K562 (cell line): ENCODE results near the gene AMZ2. TPM values are rescaled to one million over a fixed set of nuclear protein-coding genes. Genes with fewer than 3 reads are reported as not detected.

Experiments used
- GATAD2B ChIP-seq: fragments of 450-650 bp; IDR thresholded peaks from 2 replicates; pipeline ENCODE4 v1.6.1; 2017; ENCODE audit warnings: mild to moderate bottlenecking, borderline replicate concordance
- KAT7 ChIP-seq: sonication (generic); formaldehyde crosslinking; IDR thresholded peaks from 2 replicates; pipeline ENCODE4 v1.8.0; 2022; ENCODE audit warnings: missing genetic modification reagents, mild to moderate bottlenecking, borderline replicate concordance
- RBBP5 ChIP-seq: fragments of 200-600 bp; sonication (generic); IDR thresholded peaks from 2 replicates; pipeline ENCODE4 v1.6.1; 2012; ENCODE audit warnings: borderline replicate concordance, mild to moderate bottlenecking, low read length, control low read depth, inconsistent platforms; ENCODE audit not compliant: insufficient read depth, poor library complexity, severe bottlenecking
- ZBTB12 ChIP-seq: fragments of 250-450 bp; sonication (Bioruptor Pico); IDR thresholded peaks from 2 replicates; pipeline ENCODE4 v1.4.0; 2020
- ZBTB33 ChIP-seq: sonication (generic); formaldehyde crosslinking; IDR thresholded peaks from 2 replicates; pipeline ENCODE4 v1.8.1; 2023; ENCODE audit warnings: mild to moderate bottlenecking, missing genetic modification reagents
- ZNF12 ChIP-seq: sonication (generic); formaldehyde crosslinking; IDR thresholded peaks from 2 replicates; pipeline ENCODE4 v1.4.0; 2020; ENCODE audit warnings: mild to moderate bottlenecking, missing genetic modification reagents
- polyA plus RNA-seq, 8 experiments: library from polyadenylated mRNA; depleted of rRNA in 4 of 8; stranded (reverse) in 5 of 8; unstranded in 3 of 8; fragments of >200 nt; fragmentation: Nextera tagmentation in 2 of 8; fragmentation: Illumina TruSeq in 1 of 8; extraction: Ambion mirVana in 2 of 8; extraction: Trizol in 1 of 8; gene quantifications; 2 replicates each; pipeline versions ENCODE4 v1.2.1 to v1.2.3, GENCODE V29; 2011 to 2014; ENCODE audit warnings: inconsistent platforms in 1 of 8, missing spikeins in 1 of 8
- total RNA-seq, 7 experiments: library from RNA; depleted of rRNA in 6 of 7; stranded (reverse); fragments of >200 nt in 6 of 7; fragmentation: Illumina TruSeq in 2 of 7; extraction: Trizol in 2 of 7; gene quantifications; 2 replicates each; pipeline versions ENCODE4 v1.2.1 to v1.2.3, GENCODE V29; 2011 to 2021; ENCODE audit warnings: low replicate concordance in 1 of 7
- TF ChIP-seq, protein P1 (sequence below): sonication (generic); formaldehyde crosslinking; IDR thresholded peaks from 2 replicates; pipeline ENCODE4 v1.8.0; 2022; ENCODE audit warnings: missing genetic modification reagents, mild to moderate bottlenecking, borderline replicate concordance
- TF ChIP-seq, protein P2 (sequence below): fragments of 200-800 bp; sonication (Bioruptor generic); IDR thresholded peaks from 2 replicates; pipeline ENCODE4 v1.6.1; 2017; ENCODE audit warnings: missing genetic modification characterization, missing compliant biosample characterization
- TF ChIP-seq, protein P3 (sequence below): IDR thresholded peaks from 2 replicates; pipeline ENCODE4 v1.6.1; 2014; ENCODE audit warnings: antibody characterized with exemption

The AMZ2 gene
- total and polyA plus RNA-seq, 9 of the 15 experiments (the other 6 are each of a cell fraction or from before 2014, with no cell fraction given), result 22.6 to 92.2 (median 52.6) TPM

DNA sequence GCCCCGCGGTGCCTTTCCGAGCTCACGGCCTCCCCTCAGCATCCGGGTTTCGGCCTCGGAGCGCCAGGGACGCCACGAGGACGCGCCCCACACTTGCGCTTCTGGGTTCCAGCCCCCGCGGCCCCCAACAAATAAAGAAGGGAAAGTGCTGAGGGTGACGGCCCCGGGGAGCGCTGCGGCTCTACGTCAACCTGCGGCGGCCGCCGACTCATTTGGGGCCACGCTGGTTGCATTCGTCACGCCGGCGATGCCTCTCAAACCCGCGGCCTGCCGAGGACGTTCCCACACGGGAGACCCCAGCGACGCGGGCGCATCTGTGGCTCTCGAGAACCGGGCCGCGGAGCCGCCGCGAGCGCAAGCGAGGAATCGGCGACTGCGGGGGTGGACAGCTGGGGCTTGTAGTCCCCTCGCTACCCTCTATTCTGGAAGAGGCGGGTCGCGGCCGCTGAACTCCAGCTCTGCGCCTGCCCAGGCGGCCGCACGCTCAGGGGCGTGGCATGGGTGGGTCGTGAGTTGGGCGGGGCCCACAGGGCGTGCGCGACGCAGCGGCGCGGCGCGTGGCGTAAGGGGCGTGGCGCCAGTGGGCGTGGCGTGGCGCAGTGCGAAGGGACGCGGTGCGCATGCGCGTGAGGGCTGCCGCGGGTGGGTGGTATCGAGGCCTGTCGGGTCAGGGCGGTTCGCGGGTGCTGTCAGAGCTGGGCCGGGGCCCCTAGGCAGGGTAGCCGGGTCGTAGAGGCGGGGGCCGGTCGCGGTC lies at the start of gene AMZ2 (continued):
- TF ChIP-seq, protein P1, sequence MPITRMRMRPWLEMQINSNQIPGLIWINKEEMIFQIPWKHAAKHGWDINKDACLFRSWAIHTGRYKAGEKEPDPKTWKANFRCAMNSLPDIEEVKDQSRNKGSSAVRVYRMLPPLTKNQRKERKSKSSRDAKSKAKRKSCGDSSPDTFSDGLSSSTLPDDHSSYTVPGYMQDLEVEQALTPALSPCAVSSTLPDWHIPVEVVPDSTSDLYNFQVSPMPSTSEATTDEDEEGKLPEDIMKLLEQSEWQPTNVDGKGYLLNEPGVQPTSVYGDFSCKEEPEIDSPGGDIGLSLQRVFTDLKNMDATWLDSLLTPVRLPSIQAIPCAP (CRISPR knock-in tag), result peak; percentile 12; the same call in 1 of the 2 replicates
- 0 out of 2 replicates have a peak, but pooled peaks have one; percentile 14 for TF ChIP-seq ZBTB12 (CRISPR knock-in tag)
- TF ChIP-seq ZNF12 (CRISPR knock-in tag), result peak; percentile 59; the same call in 1 of the 2 replicates
- TF ChIP-seq, protein P2, sequence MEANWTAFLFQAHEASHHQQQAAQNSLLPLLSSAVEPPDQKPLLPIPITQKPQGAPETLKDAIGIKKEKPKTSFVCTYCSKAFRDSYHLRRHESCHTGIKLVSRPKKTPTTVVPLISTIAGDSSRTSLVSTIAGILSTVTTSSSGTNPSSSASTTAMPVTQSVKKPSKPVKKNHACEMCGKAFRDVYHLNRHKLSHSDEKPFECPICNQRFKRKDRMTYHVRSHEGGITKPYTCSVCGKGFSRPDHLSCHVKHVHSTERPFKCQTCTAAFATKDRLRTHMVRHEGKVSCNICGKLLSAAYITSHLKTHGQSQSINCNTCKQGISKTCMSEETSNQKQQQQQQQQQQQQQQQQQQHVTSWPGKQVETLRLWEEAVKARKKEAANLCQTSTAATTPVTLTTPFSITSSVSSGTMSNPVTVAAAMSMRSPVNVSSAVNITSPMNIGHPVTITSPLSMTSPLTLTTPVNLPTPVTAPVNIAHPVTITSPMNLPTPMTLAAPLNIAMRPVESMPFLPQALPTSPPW, result peak; percentile 59; the same call in 1 of the 2 replicates
- peak; percentile 75 for TF ChIP-seq RBBP5
- TF ChIP-seq GATAD2B, result peak; percentile 48; the same call in 1 of the 2 replicates
- TF ChIP-seq KAT7 (CRISPR knock-in tag), result no peak
- TF ChIP-seq, protein P3, sequence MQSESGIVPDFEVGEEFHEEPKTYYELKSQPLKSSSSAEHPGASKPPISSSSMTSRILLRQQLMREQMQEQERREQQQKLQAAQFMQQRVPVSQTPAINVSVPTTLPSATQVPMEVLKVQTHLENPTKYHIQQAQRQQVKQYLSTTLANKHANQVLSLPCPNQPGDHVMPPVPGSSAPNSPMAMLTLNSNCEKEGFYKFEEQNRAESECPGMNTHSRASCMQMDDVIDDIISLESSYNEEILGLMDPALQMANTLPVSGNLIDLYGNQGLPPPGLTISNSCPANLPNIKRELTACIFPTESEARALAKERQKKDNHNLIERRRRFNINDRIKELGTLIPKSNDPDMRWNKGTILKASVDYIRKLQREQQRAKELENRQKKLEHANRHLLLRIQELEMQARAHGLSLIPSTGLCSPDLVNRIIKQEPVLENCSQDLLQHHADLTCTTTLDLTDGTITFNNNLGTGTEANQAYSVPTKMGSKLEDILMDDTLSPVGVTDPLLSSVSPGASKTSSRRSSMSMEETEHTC, result no peak
- 0 out of 2 replicates have a peak, but pooled peaks have one; percentile 49 for TF ChIP-seq ZBTB33
